Stimulated activated CD4-positive, alpha-beta T cell treated with anti-CD3 and anti-CD28 coated beads, Interleukin-4, amount 100 ng/mL, for 4 hours (primary cell): ENCODE results near the gene GAL3ST2.
"Not testable (repeated sequence)": the region's sequence is repeated elsewhere in the genome, so short reads cannot be mapped to it uniquely, and the experiment has no call there.

Experiments
- DNase-seq, 2 experiments: peaks; one replicate each; pipeline ENCODE4 v3.0.0-alpha.2; 2020

The GAL3ST2 gene

GRCh38 chr2:241748468-241749256, 28.0 kb upstream of the GAL3ST2 start:
- DNase-seq, result no peak

- no peak for DNase-seq
Observed at GRCh38 chr2:241750076-241750840, 26.4 kb upstream of the GAL3ST2 start.

GRCh38 chr2:241751152-241751551, 25.5 kb upstream of the GAL3ST2 start:
- no peak for DNase-seq

GRCh38 chr2:241751776-241752175, 24.8 kb upstream of the GAL3ST2 start:
- no peak for DNase-seq

DNA sequence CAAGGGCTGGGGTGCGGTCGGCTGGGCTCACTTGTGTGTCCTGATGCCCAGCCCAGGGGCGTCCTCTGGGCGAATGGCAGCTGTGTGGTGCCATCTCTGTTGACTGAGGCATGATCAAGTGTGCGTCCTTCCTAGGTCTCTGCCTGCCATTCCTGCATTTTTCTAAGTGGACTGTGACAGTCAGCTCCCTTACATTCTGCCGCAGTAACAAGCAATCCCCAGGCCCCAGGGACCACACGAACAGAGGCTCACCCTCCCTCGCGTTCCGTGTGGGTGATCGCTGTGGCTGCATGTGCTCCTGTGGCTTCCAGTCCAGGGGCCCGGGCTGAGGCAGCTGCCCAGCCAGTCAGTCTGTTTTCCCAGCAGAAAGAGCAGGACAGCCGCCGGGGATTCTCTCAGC, 24.4 kb upstream of the GAL3ST2 start:
- DNase-seq, result no peak

DNA sequence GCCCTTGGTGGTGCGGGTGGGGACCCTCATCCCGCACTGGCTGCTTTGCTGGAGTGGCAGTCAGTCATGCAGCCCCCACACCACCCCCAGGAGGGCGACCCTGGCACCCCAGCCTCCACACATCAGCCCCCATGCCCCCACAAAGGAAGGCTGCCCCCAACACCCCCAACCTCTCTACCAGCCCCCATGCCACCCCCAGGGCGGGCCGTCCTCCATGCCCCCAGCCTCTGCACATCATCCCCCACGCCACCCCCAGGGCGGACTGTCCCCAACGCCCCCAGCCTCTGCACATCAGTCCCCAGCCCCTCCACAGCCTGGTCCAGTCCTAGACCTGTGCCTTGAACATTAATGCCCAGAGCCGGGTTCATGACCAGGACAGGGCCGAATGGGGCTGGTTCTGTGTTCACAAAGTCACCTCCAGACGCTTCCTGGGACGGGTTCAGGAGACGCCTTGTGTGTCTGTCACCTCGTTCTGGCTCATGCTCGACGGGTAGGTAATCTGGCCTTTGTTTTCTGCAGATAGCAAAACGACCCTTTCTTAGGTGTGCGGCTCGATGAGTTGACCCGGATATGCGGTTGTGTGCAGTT, 23.8 kb upstream of the GAL3ST2 start:
- no peak for DNase-seq

- DNase-seq, result no peak
Observed at GRCh38 chr2:241753493-241753892, 23.1 kb upstream of the GAL3ST2 start.

- no peak for DNase-seq
Observed at GRCh38 chr2:241754042-241754441, 22.6 kb upstream of the GAL3ST2 start.

DNA sequence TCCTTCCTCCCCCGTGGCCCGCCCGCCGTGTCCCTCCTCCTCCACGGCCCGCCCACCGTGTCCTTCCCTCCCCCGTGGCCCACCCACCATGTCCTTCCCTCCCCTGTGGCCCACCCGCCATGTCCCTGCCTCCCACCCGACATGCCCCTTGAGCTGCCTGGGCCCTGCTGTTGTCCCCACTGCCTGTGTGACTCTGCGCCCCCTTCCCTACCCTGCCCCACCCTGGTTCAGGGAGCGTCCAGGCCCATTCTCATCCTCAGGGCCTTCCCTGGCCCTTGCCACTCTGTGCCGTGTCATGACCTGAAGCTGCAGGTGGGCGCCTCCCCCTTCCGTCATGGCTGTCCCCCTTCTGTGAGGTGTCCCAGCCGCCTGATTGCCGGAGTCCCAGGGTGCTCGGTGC, 21.5 kb upstream of the GAL3ST2 start:
- DNase-seq, result no peak

DNA sequence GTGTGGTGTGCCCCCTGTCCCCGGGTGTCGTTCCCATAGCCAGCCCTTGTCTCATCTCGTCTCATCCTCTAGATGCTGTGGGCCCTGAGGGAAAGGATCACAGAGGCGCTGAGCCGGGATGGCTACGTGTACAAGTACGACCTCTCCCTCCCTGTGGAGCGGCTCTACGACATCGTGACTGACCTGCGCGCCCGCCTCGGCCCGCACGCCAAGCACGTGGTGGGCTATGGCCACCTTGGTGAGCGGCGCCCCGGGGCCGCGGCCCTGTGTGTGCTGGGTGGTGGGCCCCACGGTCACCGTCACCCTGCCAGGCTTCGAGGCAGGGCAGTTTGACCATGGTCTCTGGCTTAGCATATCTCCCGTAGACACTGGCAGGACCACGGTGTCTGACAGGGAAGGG, 20.8 kb upstream of the GAL3ST2 start:
- no peak for DNase-seq

- DNase-seq, result no peak
Observed at GRCh38 chr2:241759067-241759807, 17.4 kb upstream of the GAL3ST2 start.

DNA sequence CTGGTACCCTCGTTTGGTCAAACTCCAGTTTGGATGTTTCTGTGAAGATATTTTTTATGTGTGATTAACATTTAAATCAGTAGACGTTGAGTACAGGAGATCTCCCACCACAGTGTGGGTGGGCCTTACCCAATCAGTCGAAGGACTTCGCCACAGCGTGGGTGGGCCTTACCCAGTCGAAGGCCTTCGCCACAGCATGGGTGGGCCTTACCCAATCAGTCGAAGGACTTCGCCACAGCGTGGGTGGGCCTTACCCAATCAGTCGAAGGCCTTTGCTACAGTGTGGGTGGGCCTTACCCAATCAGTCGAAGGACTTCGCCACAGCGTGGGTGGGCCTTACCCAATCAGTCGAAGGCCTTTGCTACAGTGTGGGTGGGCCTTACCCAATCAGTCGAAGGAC, 16.7 kb upstream of the GAL3ST2 start:
- not testable (repeated sequence) for DNase-seq

- no peak for DNase-seq
Observed at GRCh38 chr2:241760301-241760771, 16.3 kb upstream of the GAL3ST2 start.

GRCh38 chr2:241762321-241762932, 14.2 kb upstream of the GAL3ST2 start:
- DNase-seq, result no peak

- peak in 1 of 2 experiments; percentile 41 for DNase-seq
Observed at GRCh38 chr2:241762933-241763369, 13.7 kb upstream of the GAL3ST2 start.

- DNase-seq, result no peak
Observed at GRCh38 chr2:241763551-241764274, 12.9 kb upstream of the GAL3ST2 start.

- DNase-seq, result no peak
Observed at GRCh38 chr2:241764275-241765241, 12.1 kb upstream of the GAL3ST2 start.

- no peak for DNase-seq
Observed at GRCh38 chr2:241767464-241768250, 9.0 kb upstream of the GAL3ST2 start.

DNA sequence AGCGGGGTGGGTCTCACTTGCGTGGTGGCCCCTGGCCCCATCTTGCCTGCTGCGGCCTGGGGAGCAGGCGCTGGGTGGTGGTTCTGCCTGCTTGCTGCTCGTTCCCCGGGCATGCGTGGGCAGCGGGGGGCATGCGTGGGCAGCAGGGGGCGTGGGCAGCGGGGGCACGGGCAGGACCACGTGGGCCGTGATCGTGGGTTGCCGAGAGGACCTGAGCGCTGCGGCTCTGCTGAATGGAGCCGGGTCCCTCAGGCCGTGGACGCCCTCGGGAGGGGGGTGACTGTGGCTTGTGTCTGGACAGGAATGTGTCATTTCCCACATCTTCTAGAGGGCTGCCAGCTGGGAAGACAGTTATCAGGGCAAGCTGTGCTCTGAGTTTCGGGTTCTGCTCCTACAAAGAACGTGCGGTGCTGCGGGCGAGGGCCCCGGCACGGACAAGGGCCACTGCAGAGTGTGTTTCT, 8.3 kb upstream of the GAL3ST2 start:
- no peak for DNase-seq

- no peak for DNase-seq
Observed at GRCh38 chr2:241768850-241769249, 7.8 kb upstream of the GAL3ST2 start.
